Measurements from ENCODE around the gene CNTNAP2.

CNTNAP2 gene

GRCh38 chr7:147400925-147401324 lies 1284.3 kb downstream of the CNTNAP2 start:
- no peak overlapping the region for H3K27ac ChIP-seq (ENCODE audit: low read depth, low read length)

DNA sequence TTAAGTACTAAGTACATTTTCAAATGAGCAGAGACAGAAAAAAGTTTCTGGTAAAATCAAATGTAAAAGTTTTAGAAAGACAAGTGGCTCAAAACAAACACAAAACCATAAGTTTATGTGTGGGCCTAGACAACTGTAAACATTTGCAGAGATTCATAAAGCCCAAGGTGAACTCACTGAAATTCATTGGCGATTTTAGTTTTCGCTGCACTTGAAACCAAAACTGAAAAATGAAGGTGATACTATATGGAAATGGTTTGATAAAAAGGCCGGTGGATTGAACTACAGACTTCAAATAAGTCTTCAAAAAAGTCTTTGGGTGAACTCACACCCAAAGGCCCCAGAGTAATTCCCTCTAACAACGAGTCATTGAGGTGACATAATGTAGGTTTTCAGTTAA lies 1289.0 kb downstream of the CNTNAP2 start:
- Histone ChIP-seq H3K27me3 (ENCODE audit: control insufficient read depth, insufficient read depth, low read length) (no peaks in the 10 kb centered on the region), H3K36me3 (ENCODE audit: control insufficient read depth, insufficient read depth, low read length) (no peaks in the 10 kb centered on the region), H3K27ac (ENCODE audit: low read depth, low read length) (no peak overlapping the region), H3K4me1 (ENCODE audit: control insufficient read depth, insufficient read depth, low read length) (no peaks in the 10 kb centered on the region), H3K4me3 (ENCODE audit: low read length) (no peak overlapping the region), H3K9ac (ENCODE audit: low read length) (no peak overlapping the region)

More at GRCh38 chr7:147400925-147401324, 1284.3 kb downstream of the CNTNAP2 start:
- H3K27me3 ChIP-seq (ENCODE audit: control insufficient read depth, insufficient read depth, low read length), result no peaks in the 10 kb centered on the region
- no peaks in the 10 kb centered on the region for H3K36me3 ChIP-seq (ENCODE audit: control insufficient read depth, insufficient read depth, low read length)
- no peak overlapping the region for H3K9ac ChIP-seq (ENCODE audit: low read length)
- no peaks in the 10 kb centered on the region for H3K4me1 ChIP-seq (ENCODE audit: control insufficient read depth, insufficient read depth, low read length)
- H3K4me3 ChIP-seq (ENCODE audit: low read length), result no peak overlapping the region

- H3K36me3 ChIP-seq (ENCODE audit: control insufficient read depth, insufficient read depth, low read length), result no peaks in the 10 kb centered on the region
- H3K27ac ChIP-seq (ENCODE audit: low read depth, low read length), result no peak overlapping the region
- H3K27me3 ChIP-seq (ENCODE audit: control insufficient read depth, insufficient read depth, low read length), result no peaks in the 10 kb centered on the region
- no peaks in the 10 kb centered on the region for H3K4me1 ChIP-seq (ENCODE audit: control insufficient read depth, insufficient read depth, low read length)
- no peak overlapping the region for H3K9ac ChIP-seq (ENCODE audit: low read length)
- no peak overlapping the region for H3K4me3 ChIP-seq (ENCODE audit: low read length)
Observed at GRCh38 chr7:147406521-147407135, 1290.0 kb downstream of the CNTNAP2 start.

- Histone ChIP-seq H3K4me1 (ENCODE audit: control insufficient read depth, insufficient read depth, low read length) (no peaks in the 10 kb centered on the region), H3K4me3 (ENCODE audit: low read length) (no peak overlapping the region), H3K27me3 (ENCODE audit: control insufficient read depth, insufficient read depth, low read length) (no peaks in the 10 kb centered on the region), H3K36me3 (ENCODE audit: control insufficient read depth, insufficient read depth, low read length) (no peaks in the 10 kb centered on the region), H3K27ac (ENCODE audit: low read depth, low read length) (no peak overlapping the region), H3K9ac (ENCODE audit: low read length) (no peak overlapping the region)
Observed at GRCh38 chr7:147411096-147411495, 1294.5 kb downstream of the CNTNAP2 start.

- H3K4me1 ChIP-seq (ENCODE audit: control insufficient read depth, insufficient read depth, low read length), result no peaks in the 10 kb centered on the region
- H3K27ac ChIP-seq (ENCODE audit: low read depth, low read length), result no peak overlapping the region
- H3K9ac ChIP-seq (ENCODE audit: low read length), result no peak overlapping the region
- no peak overlapping the region for H3K4me3 ChIP-seq (ENCODE audit: low read length)
- no peaks in the 10 kb centered on the region for H3K36me3 ChIP-seq (ENCODE audit: control insufficient read depth, insufficient read depth, low read length)
- no peaks in the 10 kb centered on the region for H3K27me3 ChIP-seq (ENCODE audit: control insufficient read depth, insufficient read depth, low read length)
Observed at GRCh38 chr7:147412109-147412508, 1295.5 kb downstream of the CNTNAP2 start.

DNA sequence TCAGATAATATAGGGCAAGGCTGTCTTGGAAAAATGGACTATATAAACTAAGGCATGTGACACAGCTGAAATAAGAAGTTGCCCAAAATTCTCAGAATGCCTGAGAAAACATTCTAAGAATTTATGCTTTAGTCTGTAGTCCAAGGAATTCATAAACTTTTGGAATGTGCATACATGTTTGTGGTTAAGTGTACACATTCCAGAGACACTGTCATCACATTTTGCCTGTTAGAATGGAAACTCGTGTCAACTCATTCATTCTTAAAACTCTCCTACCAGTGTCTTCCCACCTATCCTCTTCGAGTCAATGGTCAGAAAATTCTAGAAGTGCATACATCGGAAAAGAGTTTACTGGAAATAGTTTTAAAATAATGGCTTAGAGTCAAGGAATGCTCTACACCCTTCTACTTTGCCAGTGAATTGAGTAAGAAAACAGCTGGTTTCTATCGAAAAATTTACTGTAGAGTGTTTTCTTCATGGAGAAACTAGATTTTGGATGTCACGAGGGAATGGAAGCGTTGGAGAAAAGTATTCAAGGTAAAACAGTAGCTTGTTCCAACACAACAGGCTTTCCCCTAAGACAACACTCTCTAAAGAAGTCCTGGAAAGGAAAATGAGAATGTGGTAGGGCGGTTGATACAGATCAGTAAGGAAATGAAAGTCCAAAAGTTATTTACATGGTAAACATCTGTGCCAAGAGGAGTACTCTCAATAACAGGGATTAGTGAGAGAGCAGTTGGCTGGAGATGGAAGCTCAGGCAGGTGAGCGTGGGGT lies 1296.4 kb downstream of the CNTNAP2 start:
- H3K27ac ChIP-seq (ENCODE audit: low read depth, low read length), result no peak overlapping the region
- no peaks in the 10 kb centered on the region for H3K4me1 ChIP-seq (ENCODE audit: control insufficient read depth, insufficient read depth, low read length)
- H3K36me3 ChIP-seq (ENCODE audit: control insufficient read depth, insufficient read depth, low read length), result no peaks in the 10 kb centered on the region
- H3K9ac ChIP-seq (ENCODE audit: low read length), result no peak overlapping the region
- no peaks in the 10 kb centered on the region for H3K27me3 ChIP-seq (ENCODE audit: control insufficient read depth, insufficient read depth, low read length)
- H3K4me3 ChIP-seq (ENCODE audit: low read length), result no peak overlapping the region

DNA sequence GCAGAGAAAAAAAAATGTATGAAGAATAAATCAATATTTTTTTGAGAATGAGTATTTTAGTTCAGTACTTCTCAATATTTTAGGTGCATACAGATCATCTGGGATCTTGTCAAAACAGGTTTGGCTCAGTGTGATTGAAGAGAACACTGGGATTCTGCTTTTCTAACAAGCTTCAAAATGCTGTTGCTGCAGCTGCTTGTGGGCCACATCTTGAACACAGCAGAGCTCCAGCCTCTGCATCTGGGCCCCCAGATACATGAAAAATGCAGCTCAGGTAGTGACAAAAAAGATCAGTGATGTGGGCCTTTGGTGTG lies 1296.9 kb downstream of the CNTNAP2 start:
- no peak overlapping the region for H3K27ac ChIP-seq (ENCODE audit: low read depth, low read length)
- H3K27me3 ChIP-seq (ENCODE audit: control insufficient read depth, insufficient read depth, low read length), result no peaks in the 10 kb centered on the region
- no peak overlapping the region for H3K9ac ChIP-seq (ENCODE audit: low read length)
- H3K4me3 ChIP-seq (ENCODE audit: low read length), result no peak overlapping the region
- H3K4me1 ChIP-seq (ENCODE audit: control insufficient read depth, insufficient read depth, low read length), result no peaks in the 10 kb centered on the region
- H3K36me3 ChIP-seq (ENCODE audit: control insufficient read depth, insufficient read depth, low read length), result no peaks in the 10 kb centered on the region

DNA sequence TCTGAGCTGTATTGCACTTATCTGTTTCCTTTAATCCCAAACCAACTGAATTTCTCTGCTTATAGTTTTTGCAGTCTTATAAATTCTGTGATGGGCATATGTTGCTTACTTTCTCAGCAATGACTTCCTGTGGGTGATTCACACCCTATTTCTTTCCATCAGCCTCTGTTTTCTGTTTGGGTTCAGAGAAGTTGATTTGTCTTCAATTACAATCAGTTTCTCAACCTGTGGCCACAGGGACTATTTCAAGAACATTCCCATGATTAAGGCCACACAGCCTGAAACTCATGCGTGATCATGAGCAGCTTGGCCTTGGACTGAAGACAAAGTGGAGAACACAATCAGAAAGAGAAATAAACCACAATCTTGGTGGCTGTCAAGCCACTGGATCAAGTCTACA lies 1299.4 kb downstream of the CNTNAP2 start:
- Histone ChIP-seq H3K36me3 (ENCODE audit: control insufficient read depth, insufficient read depth, low read length) (no peaks in the 10 kb centered on the region), H3K4me3 (ENCODE audit: low read length) (no peak overlapping the region), H3K9ac (ENCODE audit: low read length) (no peak overlapping the region), H3K27me3 (ENCODE audit: control insufficient read depth, insufficient read depth, low read length) (no peaks in the 10 kb centered on the region), H3K27ac (ENCODE audit: low read depth, low read length) (no peak overlapping the region), H3K4me1 (ENCODE audit: control insufficient read depth, insufficient read depth, low read length) (no peaks in the 10 kb centered on the region)

GRCh38 chr7:147418966-147419365 lies 1302.4 kb downstream of the CNTNAP2 start:
- Histone ChIP-seq H3K4me3 (ENCODE audit: low read length) (no peak overlapping the region), H3K27ac (ENCODE audit: low read depth, low read length) (no peak overlapping the region), H3K9ac (ENCODE audit: low read length) (no peak overlapping the region), H3K4me1 (ENCODE audit: control insufficient read depth, insufficient read depth, low read length) (no peaks in the 10 kb centered on the region), H3K36me3 (ENCODE audit: control insufficient read depth, insufficient read depth, low read length) (no peaks in the 10 kb centered on the region), H3K27me3 (ENCODE audit: control insufficient read depth, insufficient read depth, low read length) (no peaks in the 10 kb centered on the region)

DNA sequence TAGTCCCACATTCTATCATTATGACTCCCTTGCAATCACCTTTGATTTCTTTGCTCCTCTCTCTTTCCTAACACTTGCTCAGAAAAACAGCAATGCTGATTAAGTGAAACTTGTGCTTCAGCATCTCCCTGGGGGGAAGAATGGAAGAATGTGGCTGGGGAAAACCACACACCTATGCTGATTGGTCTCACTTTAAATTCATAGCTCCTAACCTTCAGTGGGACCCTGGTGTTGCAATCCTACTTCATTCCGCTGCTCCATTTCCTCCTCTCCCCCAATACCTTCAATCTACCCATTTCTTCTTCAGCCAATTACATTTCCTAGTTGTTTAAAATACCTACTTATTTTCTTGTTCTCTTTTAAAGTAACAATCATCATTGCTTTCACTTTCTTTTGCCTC lies 1307.3 kb downstream of the CNTNAP2 start:
- Histone ChIP-seq H3K9ac (ENCODE audit: low read length) (no peak overlapping the region), H3K4me3 (ENCODE audit: low read length) (no peak overlapping the region), H3K27me3 (ENCODE audit: control insufficient read depth, insufficient read depth, low read length) (no peaks in the 10 kb centered on the region), H3K4me1 (ENCODE audit: control insufficient read depth, insufficient read depth, low read length) (no peaks in the 10 kb centered on the region), H3K36me3 (ENCODE audit: control insufficient read depth, insufficient read depth, low read length) (no peaks in the 10 kb centered on the region), H3K27ac (ENCODE audit: low read depth, low read length) (no peak overlapping the region)

DNA sequence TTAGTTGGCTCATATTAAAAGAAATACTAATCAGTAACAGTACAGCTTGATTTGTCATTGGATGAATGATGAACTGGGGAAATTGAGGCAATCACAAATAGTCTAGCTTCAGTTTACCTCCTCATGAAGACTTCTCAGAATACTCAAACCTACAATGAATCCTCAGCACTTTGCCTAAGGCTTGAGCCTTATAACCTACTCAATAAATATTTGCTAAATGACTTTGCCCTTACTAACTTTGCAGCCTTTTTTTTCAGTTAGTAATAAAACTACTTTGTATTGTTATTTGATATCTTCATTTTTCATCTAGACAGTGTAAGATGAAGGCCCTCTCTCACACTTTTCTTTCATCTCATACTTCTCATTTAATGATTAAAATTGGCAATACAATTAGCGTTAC lies 1311.5 kb downstream of the CNTNAP2 start:
- no peaks in the 10 kb centered on the region for H3K36me3 ChIP-seq (ENCODE audit: control insufficient read depth, insufficient read depth, low read length)
- H3K4me1 ChIP-seq (ENCODE audit: control insufficient read depth, insufficient read depth, low read length), result no peaks in the 10 kb centered on the region
- H3K27me3 ChIP-seq (ENCODE audit: control insufficient read depth, insufficient read depth, low read length), result no peaks in the 10 kb centered on the region
- no peak overlapping the region for H3K27ac ChIP-seq (ENCODE audit: low read depth, low read length)
- H3K9ac ChIP-seq (ENCODE audit: low read length), result no peak overlapping the region
- no peak overlapping the region for H3K4me3 ChIP-seq (ENCODE audit: low read length)

GRCh38 chr7:147429961-147430360 lies 1313.4 kb downstream of the CNTNAP2 start:
- Histone ChIP-seq H3K27ac (ENCODE audit: low read depth, low read length) (no peak overlapping the region), H3K4me1 (ENCODE audit: control insufficient read depth, insufficient read depth, low read length) (no peaks in the 10 kb centered on the region), H3K4me3 (ENCODE audit: low read length) (no peak overlapping the region), H3K27me3 (ENCODE audit: control insufficient read depth, insufficient read depth, low read length) (no peaks in the 10 kb centered on the region), H3K9ac (ENCODE audit: low read length) (no peak overlapping the region), H3K36me3 (ENCODE audit: control insufficient read depth, insufficient read depth, low read length) (no peaks in the 10 kb centered on the region)

DNA sequence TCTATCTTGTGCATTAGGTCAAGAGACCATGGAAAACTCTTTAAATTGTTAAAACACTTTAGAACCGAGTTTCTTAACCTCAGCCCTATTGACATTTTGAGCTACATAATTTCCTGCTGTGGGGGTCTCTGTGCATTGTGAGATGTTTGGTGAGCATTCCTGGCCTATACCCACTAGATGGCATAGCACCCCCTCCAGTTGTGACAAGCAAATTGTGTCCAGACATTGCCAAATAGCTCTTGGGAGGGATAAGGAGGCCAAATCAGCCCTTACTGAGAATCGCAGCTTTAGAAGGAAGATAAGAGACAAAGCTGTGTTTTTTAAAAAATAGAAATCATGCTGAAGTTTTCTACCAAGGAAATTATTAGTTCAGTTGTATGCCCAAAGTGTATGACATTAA lies 1315.5 kb downstream of the CNTNAP2 start:
- H3K4me3 ChIP-seq (ENCODE audit: low read length), result no peak overlapping the region
- H3K9ac ChIP-seq (ENCODE audit: low read length), result no peak overlapping the region
- H3K27me3 ChIP-seq (ENCODE audit: control insufficient read depth, insufficient read depth, low read length), result no peaks in the 10 kb centered on the region
- H3K27ac ChIP-seq (ENCODE audit: low read depth, low read length), result no peak overlapping the region
- H3K4me1 ChIP-seq (ENCODE audit: control insufficient read depth, insufficient read depth, low read length), result no peaks in the 10 kb centered on the region
- H3K36me3 ChIP-seq (ENCODE audit: control insufficient read depth, insufficient read depth, low read length), result no peaks in the 10 kb centered on the region
